ENCODE data around the gene BTRC.

- TF ChIP-seq EZH2 (IDR thresholded peaks at IDR 0.05; ENCODE audit: borderline replicate concordance, low read depth, low read length, severe bottlenecking) (no peak), CTCF (IDR thresholded peaks at IDR 0.05; ENCODE audit: extremely low read depth in 1 of 2, insufficient read depth in 1 of 2, low read depth in 1 of 2, low read length in 2 of 2) (no peak), POLR2A (IDR thresholded peaks at IDR 0.05; ENCODE audit: low read depth, low read length) (no peak)
Measured at GRCh38 chr10:101466016-101466912, 112.3 kb downstream of the BTRC start.
